ENCODE results near the gene ELOVL7. TPM values are rescaled to one million over a fixed set of nuclear protein-coding genes. Genes with fewer than 3 reads are reported as not detected.
"Not testable (repeated sequence)": the region's sequence is repeated elsewhere in the genome, so short reads cannot be mapped to it uniquely, and the experiment has no call there.

Gene ELOVL7
- total RNA-seq, 2 experiments from 2014 or later, result 0.30 to 0.31 TPM

DNA sequence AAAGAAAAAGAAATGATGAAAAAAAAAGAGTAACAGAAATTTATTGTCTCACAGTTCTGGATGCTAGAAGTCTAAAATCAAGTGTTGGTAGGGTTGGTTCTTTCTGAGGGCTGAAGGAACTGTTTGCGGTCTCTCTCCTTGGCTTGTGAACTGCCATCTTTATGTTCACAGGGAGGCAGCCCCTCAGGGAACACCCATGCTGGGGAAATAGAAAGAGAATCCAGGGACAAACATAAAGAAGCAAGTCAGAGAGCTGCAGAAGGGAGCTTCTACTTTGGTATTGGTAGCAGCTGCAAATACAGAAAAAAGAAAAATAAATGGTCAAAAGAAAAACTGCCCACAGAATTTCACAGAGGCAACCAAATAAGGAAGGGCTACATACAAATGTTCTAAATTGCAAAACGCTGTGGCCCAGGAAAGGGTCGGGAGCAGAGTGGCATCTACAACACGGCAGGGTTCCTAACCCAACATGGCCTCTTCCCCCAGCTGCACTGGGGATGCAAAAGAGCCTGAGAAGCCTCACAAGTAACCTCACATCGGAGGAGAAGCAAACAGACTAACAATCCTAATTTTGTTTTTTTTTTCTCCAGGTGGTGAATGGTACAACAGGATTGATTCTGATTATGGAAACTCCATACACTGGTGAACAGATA lies 37.4 kb downstream of the ELOVL7 start:
- H3K36me3 Mint-ChIP-seq (ENCODE audit: low read depth), result no peaks in the 10 kb centered on the region
- CTCF ChIA-PET, result no interaction called here
- no peaks in the 10 kb centered on the region for H3K9me3 Mint-ChIP-seq
- H3K27me3 Mint-ChIP-seq (ENCODE audit: low read depth), result peaks cover 7% of the 10 kb centered on the region
- intact Hi-C loops (cut with micrococcal nuclease), result no loop called here
- no peak for DNase-seq
- H3K4me1 Mint-ChIP-seq (ENCODE audit: low read depth), result no peaks in the 10 kb centered on the region
- H3K27ac Mint-ChIP-seq, result no peak overlapping the region
- H3K4me3 Mint-ChIP-seq, result no peak overlapping the region

DNA sequence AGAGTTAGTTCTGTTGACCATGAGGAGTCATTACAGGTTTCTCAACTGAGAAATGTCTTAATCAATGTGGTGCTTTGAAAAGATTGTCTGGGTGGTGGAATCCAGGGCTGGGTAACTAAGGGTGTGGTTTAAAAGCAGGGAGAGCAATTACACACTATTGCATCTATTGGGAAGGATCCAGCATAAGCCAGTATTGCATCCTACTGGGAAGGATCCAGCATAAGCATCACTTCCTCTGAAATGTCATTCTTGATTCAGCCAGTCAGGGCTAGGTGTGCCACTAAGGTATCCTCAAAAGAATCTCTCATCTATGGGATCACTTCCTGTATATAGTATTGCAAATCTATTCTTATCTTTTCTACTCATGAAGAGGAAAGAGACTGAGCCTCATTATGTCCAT lies 38.6 kb downstream of the ELOVL7 start:
- intact Hi-C loops (cut with micrococcal nuclease), result no loop called here
- DNase-seq, result no peak
- CTCF ChIA-PET, result no interaction called here
- peaks cover 7% of the 10 kb centered on the region for H3K27me3 Mint-ChIP-seq (ENCODE audit: low read depth)
- H3K27ac Mint-ChIP-seq, result no peak overlapping the region
- H3K36me3 Mint-ChIP-seq (ENCODE audit: low read depth), result no peaks in the 10 kb centered on the region
- no peaks in the 10 kb centered on the region for H3K9me3 Mint-ChIP-seq
- H3K4me3 Mint-ChIP-seq, result no peak overlapping the region
- H3K4me1 Mint-ChIP-seq (ENCODE audit: low read depth), result no peaks in the 10 kb centered on the region

DNA sequence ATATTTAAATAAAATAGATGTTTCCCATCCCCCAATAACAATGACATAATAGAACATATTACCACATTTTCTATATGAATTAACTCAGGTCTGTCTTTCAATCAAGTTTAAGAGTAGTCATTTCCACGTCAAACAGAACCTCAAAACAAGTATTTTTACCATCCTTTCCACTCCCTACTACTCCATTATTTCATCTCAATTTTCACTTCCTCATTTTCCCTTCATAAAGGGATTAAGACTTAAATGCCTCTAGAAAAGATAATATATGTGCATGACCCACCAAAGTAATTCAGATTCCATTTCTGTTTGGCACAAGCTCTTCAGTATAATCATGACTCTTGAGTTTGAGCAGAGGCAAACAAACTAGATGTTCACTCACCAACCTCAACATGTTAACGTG lies 40.4 kb downstream of the ELOVL7 start:
- Mint-ChIP-seq H3K27ac (no peak overlapping the region), H3K36me3 (ENCODE audit: low read depth) (no peaks in the 10 kb centered on the region), H3K27me3 (ENCODE audit: low read depth) (peaks cover 7% of the 10 kb centered on the region), H3K4me1 (ENCODE audit: low read depth) (no peaks in the 10 kb centered on the region), H3K9me3 (no peaks in the 10 kb centered on the region), H3K4me3 (no peak overlapping the region)
- no peak for DNase-seq
- CTCF ChIA-PET, result no interaction called here
- intact Hi-C loops (cut with micrococcal nuclease), result no loop called here

DNA sequence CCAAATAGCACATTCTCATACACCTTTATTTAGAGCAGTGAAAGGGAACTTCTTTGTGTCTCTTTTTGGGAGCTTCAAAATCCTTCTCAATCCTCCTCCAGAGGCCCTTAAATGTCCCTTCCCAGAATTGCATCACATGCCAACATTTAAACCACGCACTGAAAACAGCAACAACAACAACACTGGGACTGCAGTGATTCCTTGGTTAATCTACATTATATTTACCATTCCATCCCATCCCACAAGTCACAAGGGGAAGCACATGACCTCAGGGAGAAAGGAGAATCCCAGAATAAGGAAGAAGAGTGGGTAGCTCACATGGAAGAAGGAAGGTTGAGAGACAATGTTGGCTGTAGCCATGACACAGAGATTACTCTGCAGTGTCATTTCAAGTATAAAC lies 41.1 kb downstream of the ELOVL7 start:
- intact Hi-C loops (cut with micrococcal nuclease), result no loop called here
- H3K27me3 Mint-ChIP-seq (ENCODE audit: low read depth), result peaks cover 7% of the 10 kb centered on the region
- H3K4me1 Mint-ChIP-seq (ENCODE audit: low read depth), result no peaks in the 10 kb centered on the region
- no peaks in the 10 kb centered on the region for H3K36me3 Mint-ChIP-seq (ENCODE audit: low read depth)
- H3K4me3 Mint-ChIP-seq, result no peak overlapping the region
- no peak overlapping the region for H3K27ac Mint-ChIP-seq
- no peak for DNase-seq
- CTCF ChIA-PET, result no interaction called here
- H3K9me3 Mint-ChIP-seq, result no peaks in the 10 kb centered on the region

DNA sequence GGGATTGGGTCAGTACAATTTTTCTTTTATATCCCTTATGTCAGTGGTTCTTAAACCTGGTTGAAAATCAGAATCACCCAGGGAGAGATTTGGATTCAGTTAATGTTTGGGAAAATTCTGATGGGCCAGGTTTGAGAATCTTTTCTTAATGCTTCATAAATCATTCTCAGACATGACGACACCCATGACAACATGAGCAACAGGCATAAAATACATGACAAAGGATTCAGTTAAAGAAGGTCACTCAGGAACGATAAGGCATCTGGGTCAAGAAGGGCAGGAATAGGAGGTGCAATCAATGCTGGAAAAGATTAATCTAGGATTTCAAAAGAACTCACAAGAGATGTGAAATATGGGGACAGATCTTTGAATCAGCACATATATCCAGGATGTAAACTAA lies 41.8 kb downstream of the ELOVL7 start:
- H3K4me1 Mint-ChIP-seq (ENCODE audit: low read depth), result no peaks in the 10 kb centered on the region
- DNase-seq, result no peak

DNA sequence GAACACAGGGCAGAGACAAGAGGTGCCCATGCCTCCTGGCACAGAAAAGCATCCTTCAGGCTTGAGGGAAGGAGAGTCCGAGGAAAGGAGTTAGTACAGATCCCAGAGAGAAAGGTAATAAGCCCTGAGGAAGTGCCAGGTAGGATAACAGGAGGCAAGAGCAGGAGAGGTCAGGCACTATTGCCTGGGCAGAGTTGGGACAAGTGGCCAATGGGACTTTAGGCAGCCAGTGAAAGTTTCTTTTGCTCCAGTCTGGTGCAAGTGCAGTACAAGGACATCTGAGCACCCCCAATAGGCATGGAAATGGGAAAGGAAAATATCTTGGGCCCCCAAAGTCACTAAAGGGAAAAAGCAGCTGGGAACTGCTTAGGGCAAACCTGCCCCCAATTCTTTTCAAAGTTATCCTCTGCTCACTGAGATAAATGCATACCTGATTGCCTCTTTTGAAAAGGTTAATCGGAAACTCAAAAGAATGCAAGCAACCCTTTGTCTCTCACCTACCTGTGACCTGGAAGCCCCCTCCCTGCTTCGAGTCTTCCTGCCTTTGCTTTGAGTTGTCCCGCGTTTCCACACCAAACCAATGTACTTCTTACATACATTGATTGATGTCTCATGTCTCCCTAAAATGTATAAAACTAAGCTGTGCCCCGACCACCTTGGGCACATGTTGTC lies 46.5 kb downstream of the ELOVL7 start:
- no peaks in the 10 kb centered on the region for H3K36me3 Mint-ChIP-seq (ENCODE audit: low read depth)
- CTCF ChIA-PET, result no interaction called here
- H3K9me3 Mint-ChIP-seq, result no peaks in the 10 kb centered on the region
- intact Hi-C loops (cut with micrococcal nuclease), result no loop called here
- H3K4me3 Mint-ChIP-seq, result no peak overlapping the region
- no peaks in the 10 kb centered on the region for H3K4me1 Mint-ChIP-seq (ENCODE audit: low read depth)
- H3K27ac Mint-ChIP-seq, result no peak overlapping the region
- no peak for DNase-seq
- no peaks in the 10 kb centered on the region for H3K27me3 Mint-ChIP-seq (ENCODE audit: low read depth)

More for the DNA sequence above, 41.8 kb downstream of the ELOVL7 start:
- Mint-ChIP-seq H3K4me3 (no peak overlapping the region), H3K27ac (no peak overlapping the region), H3K27me3 (ENCODE audit: low read depth) (peaks cover 4% of the 10 kb centered on the region), H3K9me3 (no peaks in the 10 kb centered on the region), H3K36me3 (ENCODE audit: low read depth) (no peaks in the 10 kb centered on the region)
- intact Hi-C loops (cut with micrococcal nuclease), result no loop called here
- CTCF ChIA-PET, result no interaction called here

DNA sequence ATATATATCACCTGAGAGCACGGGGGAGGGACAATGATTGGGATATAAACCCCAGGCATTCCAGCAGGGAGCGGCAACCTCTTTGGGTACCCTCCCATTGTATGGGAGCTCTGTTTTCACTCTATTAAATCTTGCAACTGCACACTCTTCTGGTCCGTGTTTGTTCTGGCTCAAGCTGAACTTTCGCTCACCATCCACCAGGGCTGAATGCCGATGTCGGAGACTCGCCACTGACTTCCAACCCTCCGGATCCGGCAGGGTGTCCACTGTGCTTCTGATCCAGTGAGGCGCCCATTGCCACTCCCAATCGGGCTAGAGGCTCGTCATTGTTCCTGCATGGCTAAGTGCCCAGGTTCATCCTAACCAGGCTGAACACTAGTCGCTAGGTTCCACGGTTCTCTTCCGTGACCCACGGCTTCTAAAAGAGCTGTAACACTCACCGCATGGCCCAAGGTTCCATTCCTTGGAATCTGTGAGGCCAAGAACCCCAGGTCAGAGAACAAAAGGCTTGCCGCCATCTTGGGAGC lies 48.6 kb downstream of the ELOVL7 start:
- H3K4me1 Mint-ChIP-seq (ENCODE audit: low read depth); H3K36me3 Mint-ChIP-seq (ENCODE audit: low read depth); DNase-seq; H3K27me3 Mint-ChIP-seq (ENCODE audit: low read depth); H3K4me3 Mint-ChIP-seq; H3K9me3 Mint-ChIP-seq; intact Hi-C loops (cut with micrococcal nuclease); CTCF ChIA-PET; H3K27ac Mint-ChIP-seq: not testable (repeated sequence)

DNA sequence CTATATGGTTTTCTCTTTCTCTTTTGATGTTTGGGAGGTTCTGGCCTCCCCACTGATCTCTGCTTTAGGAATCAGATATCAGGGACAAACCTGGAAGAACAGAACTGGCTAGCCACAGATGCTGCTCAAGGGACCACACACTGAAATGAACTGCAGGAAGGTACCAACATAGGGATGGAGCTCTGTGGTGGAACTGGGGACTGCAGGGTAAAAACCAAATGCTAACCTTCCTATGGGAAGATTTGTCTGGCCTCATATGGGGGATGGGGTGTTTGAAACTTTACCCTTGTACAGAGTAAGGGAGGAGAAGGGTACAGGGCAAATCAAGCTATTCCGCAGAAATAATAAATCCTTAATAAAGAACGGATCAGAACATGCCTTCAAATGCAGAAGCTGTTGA lies 49.4 kb downstream of the ELOVL7 start:
- Mint-ChIP-seq H3K4me3 (no peak overlapping the region), H3K9me3 (no peaks in the 10 kb centered on the region), H3K27ac (no peak overlapping the region), H3K4me1 (ENCODE audit: low read depth) (no peaks in the 10 kb centered on the region), H3K36me3 (ENCODE audit: low read depth) (no peaks in the 10 kb centered on the region), H3K27me3 (ENCODE audit: low read depth) (no peaks in the 10 kb centered on the region)
- CTCF ChIA-PET, result interaction anchor here (0.6 kb wide), 1 partner anchor 165 kb away, joined by 3 read pairs; no protein-coding TSS in a partner anchor
- DNase-seq, result no peak
- intact Hi-C loops (cut with micrococcal nuclease), result no loop called here

DNA sequence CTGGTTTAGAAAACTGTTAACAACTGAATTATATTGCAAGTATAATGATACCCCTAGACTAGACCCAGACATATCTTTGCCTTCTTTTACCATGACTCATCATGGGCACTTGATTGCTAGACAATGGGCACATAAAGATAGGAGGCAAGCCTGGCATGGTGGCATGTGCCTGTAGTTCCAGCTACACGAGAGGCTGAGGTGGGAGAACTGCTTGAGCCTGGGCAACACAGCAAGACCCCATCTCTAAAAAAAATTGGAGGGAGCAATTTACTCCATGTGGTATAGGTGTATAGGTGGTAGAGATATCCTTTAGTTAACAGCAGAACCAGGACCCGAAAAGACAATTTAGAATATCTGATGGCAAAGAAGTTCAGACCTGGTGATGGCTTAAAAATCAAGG lies 51.6 kb downstream of the ELOVL7 start:
- CTCF ChIA-PET, result no interaction called here
- Mint-ChIP-seq H3K4me3 (no peak overlapping the region), H3K9me3 (no peaks in the 10 kb centered on the region), H3K36me3 (ENCODE audit: low read depth) (no peaks in the 10 kb centered on the region), H3K27ac (no peak overlapping the region), H3K27me3 (ENCODE audit: low read depth) (no peaks in the 10 kb centered on the region), H3K4me1 (ENCODE audit: low read depth) (no peaks in the 10 kb centered on the region)
- intact Hi-C loops (cut with micrococcal nuclease), result no loop called here
- no peak for DNase-seq

DNA sequence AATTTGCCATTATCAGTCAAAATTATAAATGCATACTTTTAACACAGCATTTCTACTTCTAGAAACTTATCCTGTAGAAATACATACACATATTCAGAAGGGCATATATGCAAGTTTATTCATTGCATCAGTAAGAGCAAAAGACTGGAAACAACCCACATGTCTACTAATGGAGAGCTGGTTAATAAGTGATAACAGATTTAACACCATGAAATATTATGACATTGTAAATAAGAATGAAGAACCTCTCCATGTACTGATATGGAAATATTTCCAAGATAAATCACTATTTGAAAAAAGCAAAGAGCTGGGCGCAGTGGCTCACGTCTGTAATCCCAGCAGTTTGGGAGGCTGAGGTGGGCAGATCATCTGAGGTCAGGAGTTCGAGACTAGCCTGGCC lies 54.5 kb downstream of the ELOVL7 start:
- no peaks in the 10 kb centered on the region for H3K36me3 Mint-ChIP-seq (ENCODE audit: low read depth)
- DNase-seq, result no peak
- no peak overlapping the region for H3K4me3 Mint-ChIP-seq
- CTCF ChIA-PET, result no interaction called here
- no peak overlapping the region for H3K27ac Mint-ChIP-seq
- no peaks in the 10 kb centered on the region for H3K4me1 Mint-ChIP-seq (ENCODE audit: low read depth)
- no peaks in the 10 kb centered on the region for H3K9me3 Mint-ChIP-seq
- intact Hi-C loops (cut with micrococcal nuclease), result no loop called here
- peaks cover 7% of the 10 kb centered on the region for H3K27me3 Mint-ChIP-seq (ENCODE audit: low read depth)

DNA sequence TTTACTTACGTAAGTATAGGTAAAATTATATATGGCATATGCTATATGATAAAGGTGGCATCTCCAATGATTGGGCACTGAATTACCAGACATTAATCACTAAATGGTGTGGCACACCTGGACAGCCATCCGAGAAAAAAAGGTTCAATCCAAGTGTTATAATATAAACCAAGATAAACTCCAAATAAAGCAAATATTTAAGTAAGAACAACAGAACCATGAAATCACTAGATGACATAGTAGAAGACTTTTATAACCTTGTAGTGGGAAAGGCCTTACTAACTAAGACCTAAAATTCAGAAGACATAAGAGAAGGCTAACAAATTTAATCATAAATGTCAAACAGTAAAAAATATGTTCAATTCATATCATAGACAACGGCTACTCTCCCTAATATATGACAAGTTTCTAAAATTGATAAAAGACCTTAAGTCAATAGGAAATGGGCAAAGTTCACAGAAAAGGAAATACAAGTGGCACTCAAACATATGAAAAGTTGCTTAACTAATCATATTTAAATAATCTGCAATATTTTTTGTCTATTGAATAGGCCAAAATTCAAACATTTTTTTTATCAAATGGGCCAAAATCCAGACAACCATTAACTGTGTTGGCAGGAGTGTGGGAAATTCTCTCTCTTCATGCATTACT lies 55.1 kb downstream of the ELOVL7 start:
- CTCF ChIA-PET, result no interaction called here
- no peak overlapping the region for H3K4me3 Mint-ChIP-seq

DNA sequence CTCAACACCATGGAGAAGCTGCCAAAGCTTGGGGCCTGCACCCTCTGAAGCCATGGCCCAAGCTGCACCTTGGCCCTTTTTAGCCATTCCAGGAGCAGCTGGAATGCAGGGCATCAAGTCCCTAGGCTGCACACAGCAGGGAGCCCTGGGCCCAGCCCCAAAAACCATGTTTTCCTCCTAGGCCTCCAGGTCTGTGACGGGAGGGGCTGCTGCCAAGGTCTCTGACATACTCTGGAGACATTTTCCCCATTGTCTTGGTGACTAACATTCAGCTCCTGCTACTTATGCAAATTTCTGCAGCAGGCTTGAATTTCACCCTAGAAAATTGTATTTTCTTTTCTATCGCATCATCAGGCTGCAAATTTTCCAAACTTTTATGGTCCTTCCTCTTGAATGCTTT lies 64.6 kb downstream of the ELOVL7 start:
- H3K27ac Mint-ChIP-seq, result no peak overlapping the region

More for the DNA sequence above, 55.1 kb downstream of the ELOVL7 start:
- Mint-ChIP-seq H3K27ac (no peak overlapping the region), H3K36me3 (ENCODE audit: low read depth) (no peaks in the 10 kb centered on the region), H3K9me3 (no peaks in the 10 kb centered on the region), H3K27me3 (ENCODE audit: low read depth) (peaks cover 7% of the 10 kb centered on the region), H3K4me1 (ENCODE audit: low read depth) (no peaks in the 10 kb centered on the region)
- no peak for DNase-seq
- intact Hi-C loops (cut with micrococcal nuclease), result no loop called here

DNA sequence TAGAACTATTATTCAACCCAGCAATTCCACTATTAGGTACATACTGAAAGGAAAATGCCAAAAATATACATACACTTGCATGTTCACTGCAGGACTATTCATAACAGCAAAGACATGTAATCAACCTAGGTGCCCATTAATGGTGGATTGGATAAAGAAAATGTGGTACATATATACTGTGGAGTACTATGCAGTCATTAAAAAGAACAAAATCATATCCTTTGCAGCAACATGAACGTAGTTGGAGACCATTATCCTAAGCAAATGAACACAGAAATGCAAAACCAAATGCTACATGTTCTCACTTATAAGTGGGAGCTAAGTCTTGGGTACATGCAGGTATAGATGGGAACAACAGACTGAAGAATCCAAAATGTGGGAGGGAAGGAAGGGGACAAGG lies 67.7 kb downstream of the ELOVL7 start:
- H3K4me3 Mint-ChIP-seq, result no peak overlapping the region
- no peak for DNase-seq
- H3K4me1 Mint-ChIP-seq (ENCODE audit: low read depth), result no peaks in the 10 kb centered on the region
- H3K27ac Mint-ChIP-seq, result no peak overlapping the region
- H3K9me3 Mint-ChIP-seq, result peaks cover 4% of the 10 kb centered on the region
- H3K27me3 Mint-ChIP-seq (ENCODE audit: low read depth), result peaks cover 6% of the 10 kb centered on the region
- H3K36me3 Mint-ChIP-seq (ENCODE audit: low read depth), result no peaks in the 10 kb centered on the region
- CTCF ChIA-PET, result no interaction called here
- intact Hi-C loops (cut with micrococcal nuclease), result no loop called here

More for the DNA sequence above, 64.6 kb downstream of the ELOVL7 start:
- no peak for DNase-seq
- intact Hi-C loops (cut with micrococcal nuclease), result no loop called here
- CTCF ChIA-PET, result no interaction called here
- no peak overlapping the region for H3K4me3 Mint-ChIP-seq
- H3K36me3 Mint-ChIP-seq (ENCODE audit: low read depth), result no peaks in the 10 kb centered on the region
- H3K4me1 Mint-ChIP-seq (ENCODE audit: low read depth), result no peaks in the 10 kb centered on the region
- peaks cover 4% of the 10 kb centered on the region for H3K9me3 Mint-ChIP-seq
- H3K27me3 Mint-ChIP-seq (ENCODE audit: low read depth), result peaks cover 3% of the 10 kb centered on the region
